WTC11 (cell line): ENCODE results near the gene FGD3. TPM values are rescaled to one million over a fixed set of nuclear protein-coding genes. Genes with fewer than 3 reads are reported as not detected.
"Not testable (repeated sequence)": the region's sequence is repeated elsewhere in the genome, so short reads cannot be mapped to it uniquely, and the experiment has no call there.

Experiments used
- ATAC-seq: fragments of 200-7000 bp; cut with Tn5 transposase; 2 replicates; pipeline ENCODE4 v1.10.0; 2021; ENCODE audit warnings: mild to moderate bottlenecking, moderate library complexity
- Bru-seq: library from RNA; stranded (reverse); fragments of 400-500 nt; gene quantifications from one replicate; lab custom pipeline; 2021; lab: Mats Ljungman, UMichigan
- CTCF ChIA-PET: fragments of 300-600 bp; sonication (Branson Sonifier 250); formaldehyde crosslinking; loops from one replicate; lab custom pipeline; 2021; ENCODE audit warnings: antibody characterized with exemption; lab: Charles Lee
- POLR2A ChIA-PET: fragments of 350-600 bp; sonication (Branson Sonifier 250); formaldehyde crosslinking; loops from one replicate; lab custom pipeline; 2021; ENCODE audit warnings: antibody characterized with exemption; lab: Charles Lee
- DNase-seq: peaks from one replicate; pipeline ENCODE4 v3.0.0; 2021; ENCODE audit warnings: low spot score
- H3K27ac Mint-ChIP-seq: 2 replicates; pipeline ENCODE4 v1.8.0; 2021; ENCODE audit warnings: mixed read lengths
- H3K27me3 Mint-ChIP-seq: 2 replicates; pipeline ENCODE4 v1.8.0; 2021; ENCODE audit warnings: low read depth, mild to moderate bottlenecking, moderate library complexity, mixed read lengths
- H3K36me3 Mint-ChIP-seq: 2 replicates; pipeline ENCODE4 v1.8.0; 2021; ENCODE audit warnings: mixed read lengths
- H3K4me1 Mint-ChIP-seq: 2 replicates; pipeline ENCODE4 v1.8.0; 2022; ENCODE audit warnings: mixed read lengths
- H3K4me3 Mint-ChIP-seq: 2 replicates; pipeline ENCODE4 v1.8.0; 2021; ENCODE audit warnings: mild to moderate bottlenecking, moderate library complexity, mixed read lengths
- H3K9me3 Mint-ChIP-seq: 2 replicates; pipeline ENCODE4 v1.8.0; 2021; ENCODE audit warnings: mixed read lengths
- AR ChIP-seq: fragments of 250-450 bp; sonication (Bioruptor Pico); IDR thresholded peaks from 2 replicates; pipeline ENCODE4 v1.9.0; 2021; ENCODE audit warnings: mild to moderate bottlenecking
- CBFB ChIP-seq: sonication (generic); formaldehyde crosslinking; IDR thresholded peaks from 2 replicates; pipeline ENCODE4 v1.8.1; 2022; ENCODE audit warnings: mild to moderate bottlenecking, low read depth, missing genetic modification reagents
- ESRRA ChIP-seq: sonication (generic); formaldehyde crosslinking; IDR thresholded peaks from 2 replicates; pipeline ENCODE4 v1.8.1; 2022; ENCODE audit warnings: mild to moderate bottlenecking, missing genetic modification reagents, borderline replicate concordance
- FOXP4 ChIP-seq: sonication (generic); formaldehyde crosslinking; IDR thresholded peaks from 2 replicates; pipeline ENCODE4 v1.8.0; 2022; ENCODE audit warnings: mild to moderate bottlenecking, missing genetic modification reagents
- GTF2I ChIP-seq: fragments of 250-450 bp; sonication (Bioruptor Pico); conservative IDR thresholded peaks from 2 replicates; pipeline ENCODE4 v1.4.0; 2021; ENCODE audit warnings: mild to moderate bottlenecking
- HMGXB4 ChIP-seq: sonication (generic); formaldehyde crosslinking; IDR thresholded peaks from 2 replicates; pipeline ENCODE4 v1.8.1; 2023; ENCODE audit warnings: mild to moderate bottlenecking, moderate library complexity, missing genetic modification reagents
- KAT7 ChIP-seq: sonication (generic); formaldehyde crosslinking; IDR thresholded peaks from 2 replicates; pipeline ENCODE4 v1.8.1; 2023; ENCODE audit warnings: missing genetic modification reagents, mild to moderate bottlenecking, borderline replicate concordance
- TCF7 ChIP-seq: sonication (generic); formaldehyde crosslinking; IDR thresholded peaks from 2 replicates; pipeline ENCODE4 v1.8.0; 2022; ENCODE audit warnings: mild to moderate bottlenecking, low read depth, missing genetic modification reagents, moderate library complexity
- TEAD1 ChIP-seq: sonication (generic); formaldehyde crosslinking; IDR thresholded peaks from 2 replicates; pipeline ENCODE4 v1.8.0; 2022; ENCODE audit warnings: mild to moderate bottlenecking, missing genetic modification reagents
- TEAD4 ChIP-seq: sonication (generic); formaldehyde crosslinking; IDR thresholded peaks from 2 replicates; pipeline ENCODE4 v1.8.0; 2022; ENCODE audit warnings: mild to moderate bottlenecking, missing genetic modification reagents
- ZNF423 ChIP-seq: fragments of 250-450 bp; sonication (Bioruptor Pico); IDR thresholded peaks from 2 replicates; pipeline ENCODE4 v2.1.2; 2022; ENCODE audit warnings: mild to moderate bottlenecking, moderate library complexity
- ZNF512 ChIP-seq: sonication (generic); formaldehyde crosslinking; IDR thresholded peaks from 2 replicates; pipeline ENCODE4 v1.8.1; 2022; ENCODE audit warnings: missing genetic modification reagents, borderline replicate concordance
- long read RNA-seq, 3 experiments: library from RNA in 1 of 3; library from capped mRNA in 1 of 3; library from polyadenylated mRNA in 1 of 3; unstranded in 2 of 3; stranded (forward) in 1 of 3; transcript quantifications; one replicate each; pipeline ENCODE4 v2.0.0, GENCODE V29; 2021
- total RNA-seq: library from RNA; stranded (reverse); gene quantifications from 3 replicates; pipeline ENCODE4 v1.2.3, GENCODE V29; 2021
- TF ChIP-seq, protein P1 (sequence below): sonication (generic); formaldehyde crosslinking; IDR thresholded peaks from 2 replicates; pipeline ENCODE4 v1.8.1; 2023; ENCODE audit warnings: mild to moderate bottlenecking, missing genetic modification reagents, moderate library complexity
- TF ChIP-seq, protein P2 (sequence below): sonication (generic); formaldehyde crosslinking; IDR thresholded peaks from 2 replicates; pipeline ENCODE4 v1.8.1; 2023; ENCODE audit warnings: mild to moderate bottlenecking, missing genetic modification reagents

Gene FGD3, protein sequence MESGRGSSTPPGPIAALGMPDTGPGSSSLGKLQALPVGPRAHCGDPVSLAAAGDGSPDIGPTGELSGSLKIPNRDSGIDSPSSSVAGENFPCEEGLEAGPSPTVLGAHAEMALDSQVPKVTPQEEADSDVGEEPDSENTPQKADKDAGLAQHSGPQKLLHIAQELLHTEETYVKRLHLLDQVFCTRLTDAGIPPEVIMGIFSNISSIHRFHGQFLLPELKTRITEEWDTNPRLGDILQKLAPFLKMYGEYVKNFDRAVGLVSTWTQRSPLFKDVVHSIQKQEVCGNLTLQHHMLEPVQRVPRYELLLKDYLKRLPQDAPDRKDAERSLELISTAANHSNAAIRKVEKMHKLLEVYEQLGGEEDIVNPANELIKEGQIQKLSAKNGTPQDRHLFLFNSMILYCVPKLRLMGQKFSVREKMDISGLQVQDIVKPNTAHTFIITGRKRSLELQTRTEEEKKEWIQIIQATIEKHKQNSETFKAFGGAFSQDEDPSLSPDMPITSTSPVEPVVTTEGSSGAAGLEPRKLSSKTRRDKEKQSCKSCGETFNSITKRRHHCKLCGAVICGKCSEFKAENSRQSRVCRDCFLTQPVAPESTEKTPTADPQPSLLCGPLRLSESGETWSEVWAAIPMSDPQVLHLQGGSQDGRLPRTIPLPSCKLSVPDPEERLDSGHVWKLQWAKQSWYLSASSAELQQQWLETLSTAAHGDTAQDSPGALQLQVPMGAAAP
- total RNA-seq (1.7 to 1.9 TPM (median 1.8 TPM) in 3 replicates), Bru-seq, nascent RNA (percentile 28 among the genes with signal in this experiment)
- long read RNA-seq, experiment 1, partial matches to known transcripts: 5 of 12 reads
- long read RNA-seq, experiment 1, other reads (novel, unspliced or antisense): 6 of 12 reads
- long read RNA-seq, experiment 2, partial matches to known transcripts: 1 of 1 reads
- long read RNA-seq, experiment 2, other reads (novel, unspliced or antisense): 0 of 1 reads
- long read RNA-seq, experiment 3, partial matches to known transcripts: 0 of 1 reads
- long read RNA-seq, experiment 3, other reads (novel, unspliced or antisense): 1 of 1 reads

GRCh38 chr9:92947268-92948037 lies at the start of gene FGD3:
TSS of gene FGD3 (plus strand) at chr9:92947523. CDS start at chr9:92976257, 28,734 bp downstream.
- H3K27me3 Mint-ChIP-seq: peaks cover 11% of the 10 kb centered on the region; the same call in 1 of the 2 replicates
- no peak within 1 kb of the TSS for H3K27ac Mint-ChIP-seq
- peaks cover 8% of the 10 kb centered on the region for H3K4me1 Mint-ChIP-seq
- TF ChIP-seq ESRRA (no peak), TEAD4 (CRISPR knock-in tag) (no peak), TEAD1 (CRISPR knock-in tag) (no peak), GTF2I (no peak), HMGXB4 (CRISPR knock-in tag) (peak; percentile 27; the same call in 1 of the 2 replicates), TCF7 (CRISPR knock-in tag) (no peak), KAT7 (CRISPR knock-in tag) (no peak), CBFB (no peak), ZNF512 (CRISPR knock-in tag) (no peak), AR (no peak), FOXP4 (no peak), ZNF423 (peak; percentile 96)
- TF ChIP-seq, protein P1, sequence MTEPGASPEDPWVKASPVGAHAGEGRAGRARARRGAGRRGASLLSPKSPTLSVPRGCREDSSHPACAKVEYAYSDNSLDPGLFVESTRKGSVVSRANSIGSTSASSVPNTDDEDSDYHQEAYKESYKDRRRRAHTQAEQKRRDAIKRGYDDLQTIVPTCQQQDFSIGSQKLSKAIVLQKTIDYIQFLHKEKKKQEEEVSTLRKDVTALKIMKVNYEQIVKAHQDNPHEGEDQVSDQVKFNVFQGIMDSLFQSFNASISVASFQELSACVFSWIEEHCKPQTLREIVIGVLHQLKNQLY (CRISPR knock-in tag): no peak
- TF ChIP-seq, protein P2, sequence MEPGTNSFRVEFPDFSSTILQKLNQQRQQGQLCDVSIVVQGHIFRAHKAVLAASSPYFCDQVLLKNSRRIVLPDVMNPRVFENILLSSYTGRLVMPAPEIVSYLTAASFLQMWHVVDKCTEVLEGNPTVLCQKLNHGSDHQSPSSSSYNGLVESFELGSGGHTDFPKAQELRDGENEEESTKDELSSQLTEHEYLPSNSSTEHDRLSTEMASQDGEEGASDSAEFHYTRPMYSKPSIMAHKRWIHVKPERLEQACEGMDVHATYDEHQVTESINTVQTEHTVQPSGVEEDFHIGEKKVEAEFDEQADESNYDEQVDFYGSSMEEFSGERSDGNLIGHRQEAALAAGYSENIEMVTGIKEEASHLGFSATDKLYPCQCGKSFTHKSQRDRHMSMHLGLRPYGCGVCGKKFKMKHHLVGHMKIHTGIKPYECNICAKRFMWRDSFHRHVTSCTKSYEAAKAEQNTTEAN (CRISPR knock-in tag): no peak
- TF ChIP-seq, all 79 proteins: peak for 2
- Mint-ChIP-seq H3K9me3 (peaks cover 22% of the 10 kb centered on the region), H3K4me3 (peak within 1 kb of the TSS; percentile 63), H3K36me3 (peaks cover 13% of the 10 kb centered on the region)
- ChIA-PET CTCF (interaction anchor here (0.6 to 1.5 kb wide), 6 partner anchors 10 to 207 kb away, joined by 3 to 5 read pairs (median 4); no protein-coding TSS in a partner anchor), POLR2A (interaction anchor here (0.6 to 1.0 kb wide), 2 partner anchors 10 to 129 kb away, joined by 3 read pairs; no protein-coding TSS in a partner anchor)
- ATAC-seq (peak; percentile 84), DNase-seq (no peak)

GRCh38 chr9:92905137-92905536 lies 42.2 kb upstream of the FGD3 start:
- H3K36me3 Mint-ChIP-seq, DNase-seq, ATAC-seq, H3K27me3 Mint-ChIP-seq, H3K9me3 Mint-ChIP-seq, POLR2A ChIA-PET, H3K4me3 Mint-ChIP-seq, H3K27ac Mint-ChIP-seq, CTCF ChIA-PET: not testable (repeated sequence)
- H3K4me1 Mint-ChIP-seq: peaks cover 25% of the 10 kb centered on the region
